ENCODE data around the gene ALDH3B2.

The ALDH3B2 gene

GRCh38 chr11:67652965-67653845, 21.2 kb downstream of the ALDH3B2 start:
- no peak overlapping the region for H3K27ac ChIP-seq
- TF ChIP-seq, protein P1, sequence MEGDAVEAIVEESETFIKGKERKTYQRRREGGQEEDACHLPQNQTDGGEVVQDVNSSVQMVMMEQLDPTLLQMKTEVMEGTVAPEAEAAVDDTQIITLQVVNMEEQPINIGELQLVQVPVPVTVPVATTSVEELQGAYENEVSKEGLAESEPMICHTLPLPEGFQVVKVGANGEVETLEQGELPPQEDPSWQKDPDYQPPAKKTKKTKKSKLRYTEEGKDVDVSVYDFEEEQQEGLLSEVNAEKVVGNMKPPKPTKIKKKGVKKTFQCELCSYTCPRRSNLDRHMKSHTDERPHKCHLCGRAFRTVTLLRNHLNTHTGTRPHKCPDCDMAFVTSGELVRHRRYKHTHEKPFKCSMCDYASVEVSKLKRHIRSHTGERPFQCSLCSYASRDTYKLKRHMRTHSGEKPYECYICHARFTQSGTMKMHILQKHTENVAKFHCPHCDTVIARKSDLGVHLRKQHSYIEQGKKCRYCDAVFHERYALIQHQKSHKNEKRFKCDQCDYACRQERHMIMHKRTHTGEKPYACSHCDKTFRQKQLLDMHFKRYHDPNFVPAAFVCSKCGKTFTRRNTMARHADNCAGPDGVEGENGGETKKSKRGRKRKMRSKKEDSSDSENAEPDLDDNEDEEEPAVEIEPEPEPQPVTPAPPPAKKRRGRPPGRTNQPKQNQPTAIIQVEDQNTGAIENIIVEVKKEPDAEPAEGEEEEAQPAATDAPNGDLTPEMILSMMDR (IDR thresholded peaks at IDR 0.05): no peak
- TF ChIP-seq ZFX (IDR thresholded peaks at IDR 0.05; ENCODE audit: borderline replicate concordance): no peak

DNA sequence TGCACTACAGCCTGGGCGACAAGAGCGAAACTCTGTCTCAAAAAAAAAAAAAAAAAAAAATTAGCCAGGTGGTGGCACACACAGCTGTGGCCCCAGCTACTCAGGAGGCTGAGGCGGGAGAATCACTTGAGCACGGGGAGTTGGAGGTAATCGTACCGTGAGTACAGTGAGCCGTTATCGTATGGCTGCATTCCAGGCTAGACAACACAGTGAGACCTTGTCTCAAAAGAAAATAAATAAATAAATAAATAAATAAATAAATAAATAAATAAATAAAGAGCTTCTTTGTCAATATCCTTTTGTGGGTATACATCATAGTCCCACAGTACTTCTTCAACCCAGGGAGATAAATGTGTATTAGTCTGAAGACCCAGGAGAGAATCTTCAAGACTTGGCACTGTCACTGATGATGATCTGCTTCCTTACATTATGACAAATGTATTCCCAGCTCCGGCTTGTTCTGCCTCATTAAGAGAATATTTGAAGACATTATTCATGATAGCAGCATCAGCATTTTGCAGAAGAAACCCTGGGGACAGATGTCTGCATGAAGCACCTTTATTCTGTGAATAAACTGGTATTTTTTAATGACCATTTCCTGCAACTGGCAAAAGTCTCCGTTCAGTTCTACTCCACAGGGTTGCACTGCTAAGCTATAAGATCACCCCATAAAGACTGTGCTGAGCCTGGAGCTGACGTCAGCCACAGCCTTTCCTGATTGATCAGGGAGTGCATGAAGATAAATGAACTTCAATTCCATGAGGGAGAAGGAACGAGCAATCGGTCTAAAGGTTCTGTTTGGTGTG, 22.2 kb downstream of the ALDH3B2 start:
- TF ChIP-seq, protein P1 (IDR thresholded peaks at IDR 0.05): no peak
- no peak for TF ChIP-seq ZFX (IDR thresholded peaks at IDR 0.05; ENCODE audit: borderline replicate concordance)
- no peak overlapping the region for H3K27ac ChIP-seq

DNA sequence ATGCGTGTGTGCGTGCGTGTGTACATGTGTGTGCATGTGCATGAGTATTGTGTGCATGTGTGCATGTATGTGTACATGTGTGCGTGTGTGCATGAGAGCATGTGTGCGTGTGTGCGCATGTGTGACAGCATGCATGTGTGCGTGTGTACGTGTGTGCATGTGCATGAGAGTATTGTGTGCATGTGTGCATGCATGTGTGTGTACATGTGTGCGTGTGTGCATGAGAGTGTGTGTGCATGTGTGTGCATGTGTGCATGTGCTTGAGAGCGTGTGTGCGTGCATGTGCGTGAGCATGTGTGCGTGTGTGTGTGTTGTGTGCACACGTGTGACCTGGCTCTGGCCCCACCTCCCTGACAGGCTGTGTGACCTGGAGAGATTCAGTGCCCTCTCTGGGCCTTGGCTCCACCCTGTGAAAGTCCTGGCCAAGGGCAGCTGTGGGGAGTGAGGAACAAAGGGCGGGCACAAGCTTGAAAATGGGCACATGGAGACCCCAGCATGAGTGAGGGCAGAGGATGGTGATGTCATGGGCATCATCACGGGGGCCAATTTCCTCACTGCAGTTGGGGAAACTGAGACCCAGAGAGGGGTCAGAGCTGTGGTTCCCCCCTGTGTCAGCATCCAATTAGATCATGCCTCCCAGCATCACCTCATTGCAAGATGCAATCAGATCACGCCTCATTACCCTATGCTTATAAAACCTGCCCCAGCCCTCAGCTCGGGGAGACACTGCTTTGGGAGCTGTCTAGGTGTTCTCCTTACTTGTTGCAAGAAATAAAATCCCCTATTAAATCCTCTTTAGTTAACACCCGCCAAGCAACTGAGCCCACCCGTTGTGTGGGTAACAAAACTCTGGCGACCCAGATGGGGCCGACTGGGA, 24.6 kb downstream of the ALDH3B2 start:
- TF ChIP-seq, protein P1 (IDR thresholded peaks at IDR 0.05): no peak
- no peak for TF ChIP-seq ZFX (IDR thresholded peaks at IDR 0.05; ENCODE audit: borderline replicate concordance)
- H3K27ac ChIP-seq: peak overlapping the region; percentile 57

DNA sequence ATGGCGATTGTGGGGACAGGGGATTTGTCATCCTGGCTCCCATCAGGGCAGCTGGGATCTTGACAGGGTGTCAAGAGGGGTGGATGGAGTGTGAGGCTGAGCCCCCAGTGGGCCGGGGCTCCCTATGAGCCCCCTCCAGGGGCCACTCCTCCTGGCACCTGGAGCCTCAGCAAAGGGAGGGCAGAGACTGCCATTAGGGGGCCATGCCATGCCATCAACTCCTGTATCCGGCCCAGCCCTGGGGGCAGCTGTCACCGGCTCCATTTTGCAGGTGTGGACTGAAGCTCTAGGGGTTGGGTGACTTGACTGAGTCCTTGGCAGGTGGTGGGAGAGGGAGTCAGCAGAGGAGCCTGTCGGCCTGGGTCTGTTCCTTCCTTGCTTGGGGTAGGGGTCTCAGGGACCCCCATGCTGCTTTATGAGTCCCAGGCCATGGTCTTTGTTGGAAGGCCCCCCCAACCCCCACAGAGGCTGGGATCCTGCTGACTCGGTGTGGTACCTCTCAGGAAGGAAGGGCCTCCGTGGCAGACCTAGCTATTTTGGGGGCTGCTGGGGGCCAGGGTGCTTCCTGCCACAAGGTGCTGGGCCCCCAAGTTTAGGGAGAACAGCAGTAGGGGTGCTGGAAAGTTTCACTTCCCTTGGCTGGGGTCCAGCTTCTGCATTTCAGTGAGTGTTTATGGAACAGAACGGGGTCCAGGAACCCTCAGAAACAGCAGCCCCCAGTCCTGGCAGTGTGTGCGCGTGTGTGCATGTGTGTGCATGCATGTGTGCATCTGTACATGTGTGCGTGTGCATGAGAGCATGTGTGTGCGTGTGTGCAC, 25.4 kb downstream of the ALDH3B2 start:
- H3K27ac ChIP-seq: no peak overlapping the region
- TF ChIP-seq ZFX (IDR thresholded peaks at IDR 0.05; ENCODE audit: borderline replicate concordance): no peak
- TF ChIP-seq, protein P1 (IDR thresholded peaks at IDR 0.05): no peak

DNA sequence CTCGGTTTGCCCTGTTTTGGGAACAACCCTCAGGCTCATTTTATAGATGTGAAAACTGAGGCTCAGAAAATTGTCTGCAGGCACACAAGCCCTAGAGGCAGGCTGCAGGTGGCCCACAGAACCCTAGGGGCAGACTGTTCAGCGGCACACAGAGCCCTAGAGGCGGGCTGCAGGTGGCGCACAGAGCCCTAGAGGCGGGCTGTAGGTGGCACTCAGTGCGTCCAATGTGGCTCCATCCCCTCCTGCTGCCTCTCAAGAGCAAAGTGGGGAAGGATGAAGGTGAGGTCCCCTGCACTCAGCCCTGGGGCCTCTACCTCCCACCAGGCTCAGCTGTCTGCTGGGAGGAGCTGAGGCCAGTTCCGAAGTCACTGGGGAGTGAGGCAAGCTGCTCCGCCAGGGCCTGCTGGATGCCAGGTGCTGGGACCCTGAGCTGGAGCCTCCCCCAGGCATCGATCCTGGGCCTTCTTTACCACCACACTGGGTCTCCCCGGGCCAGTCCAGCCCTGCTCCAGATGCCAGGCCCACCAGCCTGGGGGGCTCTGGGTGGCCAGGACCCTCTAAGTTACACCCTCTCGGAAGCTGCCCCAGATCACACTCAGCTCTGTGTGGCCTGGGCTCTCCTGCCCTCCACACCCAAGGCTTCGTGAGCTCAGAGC, 26.2 kb downstream of the ALDH3B2 start:
- H3K27ac ChIP-seq: no peak overlapping the region
- TF ChIP-seq, protein P1 (IDR thresholded peaks at IDR 0.05): peak; percentile 24
- no peak for TF ChIP-seq ZFX (IDR thresholded peaks at IDR 0.05; ENCODE audit: borderline replicate concordance)

DNA sequence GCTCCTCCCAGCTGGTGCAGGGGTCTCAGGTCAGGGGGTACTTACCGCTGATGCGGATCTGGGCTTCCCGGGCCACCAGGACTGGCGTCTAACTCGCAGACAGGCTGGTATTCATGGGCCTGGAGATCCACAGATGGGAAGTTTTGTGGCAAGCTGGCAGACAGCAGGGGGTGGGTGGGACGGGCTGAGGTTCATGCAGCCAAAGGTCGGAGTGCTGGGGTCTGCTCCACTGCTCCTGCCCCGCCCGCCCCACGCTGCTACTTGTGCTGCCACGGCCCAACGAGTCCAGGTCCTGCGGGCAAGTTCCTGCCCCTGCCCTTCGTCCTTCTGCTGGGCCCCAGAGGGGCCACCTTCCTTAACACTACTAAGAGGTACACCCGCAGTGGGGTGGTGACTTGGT, 27.0 kb downstream of the ALDH3B2 start:
- no peak for TF ChIP-seq ZFX (IDR thresholded peaks at IDR 0.05; ENCODE audit: borderline replicate concordance)
- TF ChIP-seq, protein P1 (IDR thresholded peaks at IDR 0.05): no peak
- no peak overlapping the region for H3K27ac ChIP-seq
